RWPE1 (cell line): ENCODE data around the gene USP3.
"Not testable (repeated sequence)": the region's sequence is repeated elsewhere in the genome, so short reads cannot be mapped to it uniquely, and the experiment has no call there.

ENCODE experiments used
- CTCF ChIA-PET: fragments of 350-600 bp; sonication (Branson Sonifier 250); formaldehyde crosslinking; extraction: SDS; loops from one replicate; lab custom pipeline; 2021; lab: Yijun Ruan, JAX
- POLR2A ChIA-PET: fragments of 400-600 bp; formaldehyde crosslinking; extraction: SDS; loops from one replicate; lab custom pipeline; 2020; ENCODE audit warnings: antibody characterized with exemption; ENCODE audit not compliant: low non-redundant PET; lab: Yijun Ruan, JAX
- DNase-seq: peaks from one replicate; pipeline ENCODE4 v3.0.0; 2012; ENCODE audit warnings: low spot score
- H3K27ac ChIP-seq: fragments of 450-650 bp; 2 replicates; pipeline ENCODE4 v1.5.1; 2017
- CTCF ChIP-seq: fragments of 450-650 bp; conservative IDR thresholded peaks from 2 replicates; pipeline ENCODE4 v1.5.1; 2017; ENCODE audit warnings: low read depth, mild to moderate bottlenecking

The USP3 gene

GRCh38 chr15:63532307-63532744, 27.9 kb downstream of the USP3 start:
- H3K27ac ChIP-seq: no peak overlapping the region
- ChIA-PET POLR2A (no interaction called here), CTCF (interaction anchor here (0.5 to 0.6 kb wide), 3 partner anchors 12 to 18 kb away, joined by 4 to 6 read pairs (median 4); no protein-coding TSS in a partner anchor)
- DNase-seq: no peak
- no peak for TF ChIP-seq CTCF

GRCh38 chr15:63534888-63535287, 30.5 kb downstream of the USP3 start:
- H3K27ac ChIP-seq, DNase-seq, POLR2A ChIA-PET, CTCF ChIA-PET: not testable (repeated sequence)

- no peak for TF ChIP-seq CTCF
- ChIA-PET CTCF (no interaction called here), POLR2A (no interaction called here)
- no peak for DNase-seq
- no peak overlapping the region for H3K27ac ChIP-seq
These were observed 31.3 kb downstream of the USP3 start for GRCh38 chr15:63535689-63536088.

- POLR2A ChIA-PET: no interaction called here
- H3K27ac ChIP-seq: no peak overlapping the region
- no peak for DNase-seq
- TF ChIP-seq CTCF: no peak
- CTCF ChIA-PET: no interaction called here
These were observed 34.5 kb downstream of the USP3 start for GRCh38 chr15:63538876-63539275.

GRCh38 chr15:63539521-63539920, 35.1 kb downstream of the USP3 start:
- CTCF ChIA-PET: no interaction called here
- no peak for DNase-seq
- no peak overlapping the region for H3K27ac ChIP-seq
- TF ChIP-seq CTCF: no peak
- POLR2A ChIA-PET: no interaction called here

GRCh38 chr15:63539998-63540397, 35.6 kb downstream of the USP3 start:
- no peak for TF ChIP-seq CTCF
- CTCF ChIA-PET: no interaction called here
- POLR2A ChIA-PET: no interaction called here
- no peak for DNase-seq
- no peak overlapping the region for H3K27ac ChIP-seq

- TF ChIP-seq CTCF: no peak
- ChIA-PET POLR2A (no interaction called here), CTCF (no interaction called here)
- DNase-seq: no peak
- H3K27ac ChIP-seq: no peak overlapping the region
These were observed 36.1 kb downstream of the USP3 start for GRCh38 chr15:63540449-63540848.
